Heart left ventricle (tissue), 16 donors: ENCODE measurements around the gene ATF4. TPM values are rescaled to one million over a fixed set of nuclear protein-coding genes. Genes with fewer than 3 reads are reported as not detected.

Source experiments
- ATAC-seq, 4 donors: fragments of 200-7000 bp; cut with Tn5 transposase; one replicate each; pipeline ENCODE4 v1.9.1; 2020 to 2022; ENCODE audit warnings: moderate library complexity in 4 of 4, mild to moderate bottlenecking in 3 of 4, moderate number of reproducible peaks in 1 of 4
- DNase-seq, 5 donors: peaks; one replicate each; pipeline ENCODE4 v3.0.0-alpha.2; 2020
- H3K27ac ChIP-seq, 12 donors: fragments of 200-600 bp; sonication (generic) in 4 of 12; one replicate each; pipeline versions ENCODE4 v1.5.0 to v1.8.0; 2016 to 2022; ENCODE audit warnings: mild to moderate bottlenecking in 2 of 12
- H3K27me3 ChIP-seq, 9 donors: fragments of 200-600 bp; sonication (generic) in 2 of 9; one replicate each; pipeline versions ENCODE4 v1.5.1 to v1.8.0; 2016 to 2022; ENCODE audit warnings: mild to moderate bottlenecking in 3 of 9
- H3K36me3 ChIP-seq, 9 donors: fragments of 200-600 bp; sonication (generic) in 2 of 9; one replicate each; pipeline versions ENCODE4 v1.5.0 to v1.8.0; 2018 to 2022; ENCODE audit warnings: mild to moderate bottlenecking in 2 of 9
- H3K4me1 ChIP-seq, 12 donors: fragments of 200-600 bp; sonication (generic) in 4 of 12; one replicate each; pipeline versions ENCODE4 v1.5.0 to v1.8.0; 2016 to 2022; ENCODE audit warnings: mild to moderate bottlenecking in 3 of 12
- H3K4me3 ChIP-seq, 12 donors: fragments of 200-600 bp; sonication (generic) in 4 of 12; one replicate each; pipeline versions ENCODE4 v1.5.0 to v1.8.0; 2017 to 2022; ENCODE audit warnings: mild to moderate bottlenecking in 9 of 12, moderate library complexity in 4 of 12
- H3K9me3 ChIP-seq, 12 donors: fragments of 200-600 bp; sonication (generic) in 4 of 12; one replicate each; pipeline versions ENCODE4 v1.5.0 to v1.8.0; 2016 to 2022; ENCODE audit warnings: mild to moderate bottlenecking in 1 of 12
- CTCF ChIP-seq, 12 donors: fragments of 200-600 bp; sonication (generic) in 4 of 12; IDR thresholded peaks; one replicate each; pipeline versions ENCODE4 v1.5.0 to v1.8.0; 2018 to 2022; ENCODE audit warnings: antibody characterized with exemption in 12 of 12, mild to moderate bottlenecking in 5 of 12
- POLR2A ChIP-seq, 2 donors: fragments of 450-650 bp; IDR thresholded peaks; one replicate each; pipeline ENCODE4 v1.6.1; 2017; ENCODE audit warnings: antibody characterized with exemption in 2 of 2, mild to moderate bottlenecking in 2 of 2, moderate library complexity in 2 of 2
- WGBS, 4 donors: extraction: QIAGEN DNeasy Blood & Tissue Kit in 2 of 4; methylation state at CpG; one replicate each; pipeline versions ENCODE4 v1.1.5 to v1.1.7; 2013 to 2018; 5-methylcytosine and 5-hydroxymethylcytosine counted together
- intact Hi-C, 10 donors: fragments of 100-400 bp; cut with DNase I; formaldehyde crosslinking; loops; one replicate each; pipeline versions ENCODE4 v1.11.1 to v1.14.2; 2022
- polyA plus RNA-seq, 2 donors: library from polyadenylated mRNA; stranded (reverse); fragments of 200-250 nt; gene quantifications; one replicate each; pipeline ENCODE4 v1.2.3, GENCODE V29; 2013
- total RNA-seq, 9 donors: library from RNA; depleted of rRNA in 2 of 9; stranded (reverse); fragments of >200 nt in 2 of 9; fragmentation: NEBNext Ultra II Directional in 3 of 9; extraction: Animal tissue kit (Norgen Biotek cat#: 25700) in 3 of 9; gene quantifications; one replicate each; pipeline versions ENCODE4 v1.1.0 to v1.2.4, GENCODE V29; 2016 to 2023
- donor health status: ischemic (EF 13 %, LVEDD 7.1; RV severe dilation, severe dysfunction).
- donor health status: healthy with polysubstance abuse.
- donor health status: DM: no; HTN: yes; CAD: no.
- donor health status: DM: no; HTN: no; CAD: no.
- donor health status: ischemic (EF 25% LVEDD 6.9; RV normal size, moderate dysfunction).
- donor health status: ischemic (EF 25% LVEDD 5.7; RV mildly dilated, moderate dysfunction).
- donor health status: healthy.
- donor health status: DM: yes; HTN: yes; CAD: no.
- donor health status: ischemic (EF 35%, LVEDD 5.7; RV mildly dilated, moderate dysfunction).
- donor health status: nonischemic (EF 11% LVEDD 7.7; RV severe dilation, severe dysfunction).
- donor health status: DM: yes; HTN: yes; CAD: no.
- donor health status: PGD.
- donor health status: ischemic (EF 29% LVEDD 5.4; RV normal size, mild dysfunction).
- donor health status: nonischemic (EF 23%, LVEDD 6.1; RV moderate dilation, normal function).

Gene ATF4
- total and polyA plus RNA-seq, 11 donors = 117 to 458 (median 176) TPM

- Histone ChIP-seq H3K9me3 (no peaks in the 10 kb centered on the region), H3K27ac (no peak overlapping the region), H3K4me1 (peaks cover 0 to 13% (median 0%) of the 10 kb centered on the region in 12 donors), H3K27me3 (peaks cover 4 to 46% (median 11%) of the 10 kb centered on the region in 9 donors), H3K4me3 (no peak overlapping the region), H3K36me3 (no peaks in the 10 kb centered on the region)
- intact Hi-C loops = no loop called here
- WGBS, 4 donors = 63 to 74% (median 66%) methylated on average over 9 of the region's 9 CpGs
- TF ChIP-seq CTCF (IDR thresholded peaks at IDR 0.05) (no peak), POLR2A (IDR thresholded peaks at IDR 0.05) (no peak)
- no peak for ATAC-seq
- no peak for DNase-seq
These were observed 42.6 kb downstream of the ATF4 start for GRCh38 chr22:39562839-39563489.

GRCh38 chr22:39563571-39564428 is 43.4 kb downstream of the ATF4 start:
- Histone ChIP-seq H3K4me1 (peaks cover 0 to 6% (median 0%) of the 10 kb centered on the region in 12 donors), H3K4me3 (no peak overlapping the region), H3K36me3 (no peaks in the 10 kb centered on the region), H3K27me3 (peaks cover 0 to 40% (median 3%) of the 10 kb centered on the region in 9 donors), H3K27ac (no peak overlapping the region), H3K9me3 (no peaks in the 10 kb centered on the region)
- intact Hi-C loops = no loop called here
- DNase-seq (no peak), ATAC-seq (no peak)
- TF ChIP-seq POLR2A (IDR thresholded peaks at IDR 0.05) (no peak), CTCF (IDR thresholded peaks at IDR 0.05) (no peak)
- 75 to 88% (median 83%) methylated on average over 7 of the region's 7 CpGs for WGBS, 4 donors

GRCh38 chr22:39565414-39565944 is 45.1 kb downstream of the ATF4 start:
- 96 to 97% (median 97%) methylated on average over 5 of the region's 5 CpGs for WGBS, 4 donors
- Histone ChIP-seq H3K36me3 (no peaks in the 10 kb centered on the region), H3K9me3 (no peaks in the 10 kb centered on the region), H3K27ac (no peak overlapping the region), H3K4me1 (no peaks in the 10 kb centered on the region), H3K4me3 (no peak overlapping the region), H3K27me3 (peaks cover 0 to 31% (median 0%) of the 10 kb centered on the region in 9 donors)
- ATAC-seq (no peak), DNase-seq (no peak)
- intact Hi-C loops = no loop called here
- TF ChIP-seq POLR2A (IDR thresholded peaks at IDR 0.05) = no peak
- no peak for TF ChIP-seq CTCF (IDR thresholded peaks at IDR 0.05)
